ENCODE measurements around the gene UNC119. TPM values are rescaled to one million over a fixed set of nuclear protein-coding genes. Genes with fewer than 3 reads are reported as not detected.

The UNC119 gene
- total RNA-seq, 2 donors from 2014 or later: 53.0 to 56.6 TPM

GRCh38 chr17:28551421-28552175 lies 826 bp downstream of the UNC119 start:
- no peak for DNase-seq (ENCODE audit: low spot score in 2 of 2)
- Mint-ChIP-seq H3K27ac (peak overlapping the region in 1 of 2 donors; percentile 84), H3K9me3 (no peaks in the 10 kb centered on the region), H3K36me3 (peaks cover 7 to 25% of the 10 kb centered on the region in 2 donors)
- no peak for ATAC-seq

- Mint-ChIP-seq H3K27ac (peak overlapping the region in 1 of 2 donors; percentile 84), H3K36me3 (peaks cover 7 to 17% of the 10 kb centered on the region in 2 donors), H3K9me3 (no peaks in the 10 kb centered on the region)
- DNase-seq (ENCODE audit: low spot score in 2 of 2): no peak
- ATAC-seq: no peak
Measured at GRCh38 chr17:28550858-28551257, 1.6 kb downstream of the UNC119 start.

GRCh38 chr17:28549236-28550132 lies 2.9 kb downstream of the UNC119 start:
- Mint-ChIP-seq H3K27ac (peak overlapping the region; percentile 84), H3K36me3 (peaks cover 7 to 17% of the 10 kb centered on the region in 2 donors), H3K9me3 (no peaks in the 10 kb centered on the region)
- ATAC-seq: peak; percentile 55 to 74
- peak; percentile 36 to 69 for DNase-seq (ENCODE audit: low spot score in 2 of 2)

DNA sequence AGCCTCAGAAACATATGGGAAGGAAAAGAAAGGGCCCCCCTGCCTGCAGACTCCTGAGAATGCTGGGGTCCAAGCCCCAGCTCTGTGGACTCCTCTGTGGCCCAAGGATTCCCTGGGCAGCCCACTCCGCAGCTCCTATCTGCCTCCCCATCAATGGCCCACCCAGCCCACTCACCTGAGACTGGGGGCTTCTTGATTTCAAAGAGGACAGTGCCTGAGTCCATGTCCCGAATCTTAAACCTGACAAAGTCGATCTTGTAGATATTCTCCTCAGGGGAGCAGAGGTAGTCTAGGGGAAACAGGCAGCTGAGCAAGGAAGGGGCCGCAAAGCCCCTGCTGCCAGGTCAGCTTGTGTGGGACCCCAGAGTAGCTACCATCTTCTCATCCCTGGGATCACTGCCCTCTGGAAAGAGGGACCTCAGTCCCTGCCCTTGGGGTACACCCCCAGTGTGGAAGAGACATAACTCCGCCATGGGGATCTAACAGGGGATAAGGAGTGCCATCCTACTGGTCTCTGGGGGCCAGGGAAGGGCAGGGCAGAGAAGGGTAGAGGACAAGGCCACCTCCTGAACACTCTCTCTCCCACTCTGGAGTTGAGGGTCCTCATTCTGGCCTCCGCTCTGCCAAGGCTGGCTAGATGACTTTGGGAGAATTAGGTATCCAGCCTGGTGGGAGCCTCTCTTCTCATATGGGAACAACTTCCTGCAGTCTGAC lies 3.9 kb downstream of the UNC119 start:
- Mint-ChIP-seq H3K36me3 (peaks cover 1 to 15% of the 10 kb centered on the region in 2 donors), H3K9me3 (no peaks in the 10 kb centered on the region), H3K27ac (peak overlapping the region; percentile 72 to 84)
- DNase-seq (ENCODE audit: low spot score in 2 of 2) (no peak), ATAC-seq (no peak)

- H3K27ac Mint-ChIP-seq: peak overlapping the region; percentile 79 to 84
- H3K36me3 Mint-ChIP-seq: peaks cover 0 to 7% of the 10 kb centered on the region in 2 donors
- DNase-seq (ENCODE audit: low spot score in 2 of 2): peak; percentile 75 to 84
- peak; percentile 45 to 47 for ATAC-seq
- no peaks in the 10 kb centered on the region for H3K9me3 Mint-ChIP-seq
Measured at GRCh38 chr17:28547623-28548416, 4.6 kb downstream of the UNC119 start.

- Mint-ChIP-seq H3K36me3 (peaks cover 0 to 5% of the 10 kb centered on the region in 2 donors), H3K27ac (peak overlapping the region; percentile 79 to 84), H3K9me3 (no peaks in the 10 kb centered on the region)
- DNase-seq (ENCODE audit: low spot score in 2 of 2) (no peak), ATAC-seq (no peak)
Measured at GRCh38 chr17:28547096-28547622, 5.3 kb downstream of the UNC119 start.

DNA sequence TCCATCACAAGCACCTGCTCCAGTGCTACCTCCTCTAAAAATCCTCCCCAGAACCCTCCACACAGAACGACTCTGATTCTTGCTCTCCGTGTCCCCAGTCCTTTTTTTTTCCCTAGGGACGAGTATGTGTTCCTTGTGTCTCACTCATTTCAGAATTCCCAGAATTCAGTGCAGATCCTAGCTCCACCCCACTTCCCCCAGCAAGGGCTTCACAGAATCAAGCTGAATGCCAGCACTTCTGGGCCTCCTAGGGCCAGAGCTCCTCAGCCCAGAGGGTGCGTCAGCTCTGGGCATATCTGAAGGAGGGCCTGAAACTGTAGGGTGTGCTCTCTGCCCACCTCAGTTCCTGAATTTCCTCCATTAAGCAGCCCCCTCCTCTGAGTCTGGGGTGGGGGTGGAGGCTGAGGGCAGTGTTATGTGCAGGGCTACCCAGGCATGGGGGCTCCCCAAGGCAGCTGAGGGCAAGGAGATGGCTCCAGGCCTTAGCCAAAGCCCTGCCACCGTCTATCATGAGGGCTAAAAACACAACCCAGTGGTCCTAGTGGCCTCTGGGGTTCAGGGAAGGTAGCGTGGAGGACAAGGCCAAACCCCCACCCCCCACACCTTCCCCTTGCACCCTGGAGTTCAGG lies 6.5 kb downstream of the UNC119 start:
- Mint-ChIP-seq H3K27ac (peak overlapping the region; percentile 1 to 25), H3K36me3 (no peaks in the 10 kb centered on the region), H3K9me3 (no peaks in the 10 kb centered on the region)
- no peak for DNase-seq (ENCODE audit: low spot score in 2 of 2)
- no peak for ATAC-seq

DNA sequence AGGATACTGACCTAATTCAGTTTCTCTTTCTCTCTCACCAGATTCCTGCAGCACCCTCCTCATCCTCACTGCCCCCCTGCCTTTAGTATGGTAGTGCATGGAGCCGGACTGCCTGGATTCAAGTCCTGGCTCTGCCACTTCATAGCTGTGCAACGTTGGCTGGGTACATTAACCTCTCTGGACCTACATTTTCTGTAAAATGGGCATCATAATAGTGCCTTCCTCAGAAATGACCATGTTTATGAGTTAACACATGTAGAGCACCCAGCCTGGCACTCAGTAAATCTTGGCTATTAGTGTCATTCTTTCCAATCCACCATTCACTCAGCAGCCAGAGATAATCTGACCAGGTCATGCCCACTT lies 7.3 kb downstream of the UNC119 start:
- Mint-ChIP-seq H3K9me3 (no peaks in the 10 kb centered on the region), H3K27ac (peak overlapping the region in 1 of 2 donors; percentile 25), H3K36me3 (no peaks in the 10 kb centered on the region)
- no peak for ATAC-seq
- no peak for DNase-seq (ENCODE audit: low spot score in 2 of 2)

- Mint-ChIP-seq H3K27ac (peak overlapping the region in 1 of 2 donors; percentile 25), H3K36me3 (no peaks in the 10 kb centered on the region), H3K9me3 (no peaks in the 10 kb centered on the region)
- no peak for ATAC-seq
- no peak for DNase-seq (ENCODE audit: low spot score in 2 of 2)
Measured at GRCh38 chr17:28544402-28545140, 7.9 kb downstream of the UNC119 start.

GRCh38 chr17:28541439-28541838 lies 11.0 kb downstream of the UNC119 start:
- no peak for ATAC-seq
- Mint-ChIP-seq H3K9me3 (no peaks in the 10 kb centered on the region), H3K36me3 (no peaks in the 10 kb centered on the region)

GRCh38 chr17:28540231-28540630 lies 12.2 kb downstream of the UNC119 start:
- H3K36me3 Mint-ChIP-seq: no peaks in the 10 kb centered on the region
- ATAC-seq (no peak), DNase-seq (ENCODE audit: low spot score in 2 of 2) (no peak)
- H3K9me3 Mint-ChIP-seq: no peaks in the 10 kb centered on the region
- H3K27ac Mint-ChIP-seq: no peak overlapping the region

More at GRCh38 chr17:28541439-28541838, 11.0 kb downstream of the UNC119 start:
- DNase-seq (ENCODE audit: low spot score in 2 of 2): no peak
- no peak overlapping the region for H3K27ac Mint-ChIP-seq

DNA sequence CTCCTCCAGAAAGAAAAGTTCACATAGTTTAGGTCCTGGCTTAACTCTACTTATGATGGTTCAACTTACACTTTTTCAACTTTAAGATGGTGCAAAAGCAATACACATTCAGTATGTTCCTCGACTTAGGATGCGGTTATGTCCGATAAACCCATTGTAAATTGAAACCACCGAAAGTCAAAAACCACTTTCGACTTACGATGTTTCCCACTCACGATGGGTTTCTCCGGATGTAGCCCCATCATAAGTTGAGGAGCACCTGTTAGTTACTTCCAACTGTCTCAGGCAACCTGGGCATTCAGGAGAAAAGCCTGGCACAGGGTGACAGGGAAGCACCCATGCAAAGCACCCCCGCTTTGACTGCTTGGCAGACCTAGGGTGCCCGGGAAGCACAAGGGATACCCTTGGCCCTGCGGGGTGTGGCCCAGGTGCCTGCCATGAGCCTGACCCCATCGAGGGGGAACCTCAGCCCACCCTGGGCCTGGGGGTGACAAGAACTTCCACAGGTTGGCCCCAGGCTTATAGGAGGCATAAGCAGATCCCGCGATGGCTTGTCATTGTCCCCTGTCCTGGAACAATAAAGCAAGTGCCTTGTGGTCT lies 14.0 kb downstream of the UNC119 start:
- ATAC-seq (no peak), DNase-seq (ENCODE audit: low spot score in 2 of 2) (no peak)
- Mint-ChIP-seq H3K36me3 (no peaks in the 10 kb centered on the region), H3K9me3 (no peaks in the 10 kb centered on the region), H3K27ac (no peak overlapping the region)

GRCh38 chr17:28537219-28537610 lies 15.2 kb downstream of the UNC119 start:
- no peak for DNase-seq (ENCODE audit: low spot score in 2 of 2)
- ATAC-seq: no peak
- Mint-ChIP-seq H3K9me3 (no peaks in the 10 kb centered on the region), H3K27ac (no peak overlapping the region), H3K36me3 (no peaks in the 10 kb centered on the region)

DNA sequence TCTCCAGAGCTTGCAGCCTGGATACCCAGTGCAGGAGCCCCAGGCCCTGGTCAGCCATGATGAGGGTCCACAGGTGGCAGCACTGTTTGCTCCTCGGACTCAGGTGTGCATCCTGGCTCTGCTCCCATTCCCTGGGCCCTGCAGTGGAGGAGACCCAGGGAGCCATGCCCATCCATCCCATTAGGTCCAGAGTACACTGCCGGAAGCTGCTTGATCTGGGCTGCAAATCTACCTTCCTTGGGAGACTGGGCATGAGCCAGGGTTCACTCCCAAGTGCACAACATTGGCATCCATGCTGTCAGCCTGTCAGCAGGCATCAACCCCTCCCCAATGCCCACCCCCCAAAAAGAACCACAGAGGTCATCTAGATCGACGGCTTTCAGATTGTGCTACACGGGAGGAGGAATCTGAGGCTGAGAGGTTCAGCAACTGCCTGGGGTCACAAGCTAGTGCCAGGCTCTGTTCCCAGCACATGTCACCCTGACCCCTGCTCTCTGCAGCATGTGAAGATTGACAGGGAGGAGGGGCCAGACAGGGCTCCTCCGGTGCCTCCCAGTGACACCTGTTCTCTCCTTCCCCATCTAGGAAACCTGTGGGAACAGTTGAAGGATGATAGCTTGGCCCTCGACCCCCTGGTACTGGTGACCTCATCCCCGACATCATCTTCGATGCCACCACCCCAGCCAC lies 15.7 kb downstream of the UNC119 start:
- ATAC-seq: no peak
- Mint-ChIP-seq H3K36me3 (no peaks in the 10 kb centered on the region), H3K9me3 (no peaks in the 10 kb centered on the region), H3K27ac (no peak overlapping the region)
- DNase-seq (ENCODE audit: low spot score in 2 of 2): no peak
